H9 (cell line): ENCODE data around the gene RCAN3. TPM values are rescaled to one million over a fixed set of nuclear protein-coding genes. Genes with fewer than 3 reads are reported as not detected.

Source experiments
- DNase-seq: peaks from one replicate; pipeline ENCODE4 v3.0.0-alpha.2; 2017
- H2AFZ ChIP-seq: one replicate; pipeline ENCODE4 v1.6.1; 2013; ENCODE audit warnings: mild to moderate bottlenecking, low read length, control low read depth, moderate library complexity
- H2AK5ac ChIP-seq: 2 replicates; pipeline ENCODE4 v1.6.1; 2013; ENCODE audit warnings: low read length, control low read depth, mixed read lengths; ENCODE audit not compliant: insufficient read length
- H2BK120ac ChIP-seq: one replicate; pipeline ENCODE4 v1.6.1; 2013; ENCODE audit warnings: low read depth, mild to moderate bottlenecking, low read length, control low read depth, inconsistent platforms; ENCODE audit not compliant: poor library complexity, severe bottlenecking
- H2BK12ac ChIP-seq: 2 replicates; pipeline ENCODE4 v1.6.1; 2013; ENCODE audit warnings: low read length, control low read depth, mixed read lengths, low read depth; ENCODE audit not compliant: insufficient read length
- H2BK15ac ChIP-seq: 2 replicates; pipeline ENCODE4 v1.6.1; 2013; ENCODE audit warnings: low read depth, low read length, control low read depth
- H2BK20ac ChIP-seq: one replicate; pipeline ENCODE4 v1.6.1; 2013; ENCODE audit warnings: low read depth, mild to moderate bottlenecking, low read length, control low read depth, inconsistent platforms; ENCODE audit not compliant: poor library complexity, severe bottlenecking
- H2BK5ac ChIP-seq: 2 replicates; pipeline ENCODE4 v1.6.1; 2013; ENCODE audit warnings: low read length, control low read depth, mixed read lengths; ENCODE audit not compliant: insufficient read length
- H3K14ac ChIP-seq: 2 replicates; pipeline ENCODE4 v1.6.1; 2013; ENCODE audit warnings: low read length, control low read depth; ENCODE audit not compliant: insufficient read depth
- H3K18ac ChIP-seq: 2 replicates; pipeline ENCODE4 v1.6.1; 2013; ENCODE audit warnings: low read depth, mild to moderate bottlenecking, mixed read lengths, low read length, control low read depth; ENCODE audit not compliant: insufficient read length
- H3K23ac ChIP-seq: 2 replicates; pipeline ENCODE4 v1.6.1; 2013; ENCODE audit warnings: low read length, control low read depth, mixed read lengths, low read depth; ENCODE audit not compliant: insufficient read length
- H3K23me2 ChIP-seq: 2 replicates; pipeline ENCODE4 v1.6.1; 2013; ENCODE audit warnings: low read depth, mild to moderate bottlenecking, mixed read lengths, low read length, control low read depth; ENCODE audit not compliant: insufficient read length, poor library complexity, severe bottlenecking
- H3K27ac ChIP-seq: 2 replicates; pipeline ENCODE4 v1.5.1; 2013; ENCODE audit warnings: low read length, control low read depth, mixed read lengths, low read depth; ENCODE audit not compliant: insufficient read length
- H3K27me3 ChIP-seq: 2 replicates; pipeline ENCODE4 v1.6.1; 2013; ENCODE audit warnings: low read length, control low read depth, inconsistent platforms; ENCODE audit not compliant: insufficient read depth
- H3K4ac ChIP-seq: 2 replicates; pipeline ENCODE4 v1.6.1; 2013; ENCODE audit warnings: low read depth, mild to moderate bottlenecking, control low read depth, inconsistent platforms, low read length, moderate library complexity
- H3K4me1 ChIP-seq: 2 replicates; pipeline ENCODE4 v1.6.1; 2013; ENCODE audit warnings: low read length, control low read depth, inconsistent platforms; ENCODE audit not compliant: insufficient read depth
- H3K4me2 ChIP-seq: 2 replicates; pipeline ENCODE4 v1.6.1; 2013; ENCODE audit warnings: low read length, control low read depth, mixed read lengths; ENCODE audit not compliant: insufficient read length, insufficient read depth
- H3K56ac ChIP-seq: 2 replicates; pipeline ENCODE4 v1.6.1; 2013; ENCODE audit warnings: low read depth, mild to moderate bottlenecking, mixed read lengths, low read length, control low read depth; ENCODE audit not compliant: insufficient read length
- H3K79me1 ChIP-seq: 2 replicates; pipeline ENCODE4 v1.6.1; 2013; ENCODE audit warnings: low read depth, mild to moderate bottlenecking, moderate library complexity, low read length, control low read depth, inconsistent platforms; ENCODE audit not compliant: insufficient read depth, poor library complexity, severe bottlenecking
- H3K79me2 ChIP-seq: 2 replicates; pipeline ENCODE4 v1.6.1; 2013; ENCODE audit warnings: low read length, control low read depth, inconsistent platforms; ENCODE audit not compliant: insufficient read depth
- H3K9ac ChIP-seq: 2 replicates; pipeline ENCODE4 v1.6.1; 2013; ENCODE audit warnings: low read length, control low read depth, mixed read lengths; ENCODE audit not compliant: insufficient read length; ENCODE audit errors: extremely low read depth
- H3K9me3 ChIP-seq: one replicate; pipeline ENCODE4 v1.6.1; 2013; ENCODE audit warnings: low read depth, low read length, inconsistent platforms; ENCODE audit not compliant: control insufficient read depth
- H3T11ph ChIP-seq: one replicate; pipeline ENCODE4 v1.6.1; 2013; ENCODE audit warnings: mild to moderate bottlenecking, low read length, control low read depth, inconsistent platforms
- H4K20me1 ChIP-seq: one replicate; pipeline ENCODE4 v1.6.1; 2013; ENCODE audit not compliant: control insufficient read depth, insufficient read length, insufficient read depth
- H4K5ac ChIP-seq: 2 replicates; pipeline ENCODE4 v1.6.1; 2013; ENCODE audit warnings: low read depth, mild to moderate bottlenecking, mixed read lengths, low read length, control low read depth; ENCODE audit not compliant: insufficient read length
- H4K8ac ChIP-seq: replicated peaks from 2 replicates; pipeline ENCODE4 v1.6.1; 2013; ENCODE audit warnings: low read length, control low read depth, mixed read lengths, low read depth; ENCODE audit not compliant: insufficient read length
- H4K91ac ChIP-seq: 2 replicates; pipeline ENCODE4 v1.6.1; 2013; ENCODE audit warnings: low read depth, mild to moderate bottlenecking, moderate library complexity, mixed read lengths, low read length, control low read depth; ENCODE audit not compliant: insufficient read length
- H3K27ac Mint-ChIP-seq, 3 experiments: 2 replicates in 2 of 3; 3 replicates in 1 of 3; pipeline ENCODE4 v1.8.0; 2020 to 2021; ENCODE audit warnings: mixed read lengths in 3 of 3, mild to moderate bottlenecking in 1 of 3, moderate library complexity in 1 of 3
- H3K27me3 Mint-ChIP-seq: 2 replicates; pipeline ENCODE4 v1.8.0; 2021; ENCODE audit warnings: low read depth, mild to moderate bottlenecking, moderate library complexity, mixed read lengths
- H3K36me3 Mint-ChIP-seq, 3 experiments: 2 replicates in 2 of 3; 3 replicates in 1 of 3; pipeline ENCODE4 v1.8.0; 2020 to 2021; ENCODE audit warnings: low read depth in 3 of 3, mixed read lengths in 3 of 3; ENCODE audit not compliant: insufficient read depth in 1 of 3
- H3K4me1 Mint-ChIP-seq, 2 experiments: 2 replicates each; pipeline ENCODE4 v1.8.0; 2020; ENCODE audit warnings: mixed read lengths in 2 of 2
- H3K4me3 Mint-ChIP-seq, 2 experiments: 2 replicates in 1 of 2; 3 replicates in 1 of 2; pipeline ENCODE4 v1.8.0; 2020 to 2021; ENCODE audit warnings: mild to moderate bottlenecking in 2 of 2, mixed read lengths in 2 of 2, moderate library complexity in 1 of 2
- H3K9me3 Mint-ChIP-seq, 2 experiments: 2 replicates in 1 of 2; 3 replicates in 1 of 2; pipeline ENCODE4 v1.8.0; 2020; ENCODE audit warnings: mild to moderate bottlenecking in 2 of 2, mixed read lengths in 2 of 2, moderate library complexity in 1 of 2
- CTCF ChIP-seq: fragments of 200-600 bp; sonication (generic); conservative IDR thresholded peaks from 3 replicates; pipeline ENCODE4 v1.8.0; 2021; ENCODE audit warnings: antibody characterized with exemption, mild to moderate bottlenecking
- WGBS: extraction: QIAGEN DNeasy Blood & Tissue Kit; methylation state at CpG from one replicate; pipeline ENCODE4 v1.1.7; 2013; ENCODE audit warnings: missing lambda C conversion rate, low lambda C conversion rate, mixed read lengths; ENCODE audit not compliant: insufficient read length; ENCODE audit errors: extremely low coverage; 5-methylcytosine and 5-hydroxymethylcytosine counted together
- total RNA-seq: library from RNA; stranded (reverse); gene quantifications from 2 replicates; pipeline ENCODE4 v1.2.1, GENCODE V29; 2021

The RCAN3 gene
- total RNA-seq, 1 experiment from 2014 or later: 13.0 TPM

DNA sequence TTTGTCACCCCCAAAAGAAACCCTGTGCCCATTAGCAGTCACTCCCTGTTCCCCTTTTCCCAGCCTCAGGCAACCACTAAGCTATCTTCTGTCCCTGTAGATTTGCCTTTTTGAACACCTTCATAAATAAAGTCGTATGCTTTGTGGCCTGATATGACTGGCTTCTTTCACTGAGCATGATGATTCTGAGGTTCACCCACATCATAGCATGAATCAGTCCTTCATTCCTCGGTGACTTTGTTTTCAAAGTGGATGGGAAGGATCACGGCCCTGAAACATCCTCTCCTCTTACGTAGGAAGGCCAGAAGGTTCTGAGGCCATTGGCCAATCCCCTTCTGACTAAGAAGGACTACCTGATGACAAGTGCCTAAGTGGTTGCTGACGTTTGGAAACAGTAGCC lies 48.0 kb upstream of the RCAN3 start:
- Histone ChIP-seq H3K23ac (no peak overlapping the region), H2BK15ac (no peak overlapping the region), H4K20me1 (no peaks in the 10 kb centered on the region), H3K9ac (no peak overlapping the region), H3K4me2 (no peak overlapping the region), H3K14ac (no peak overlapping the region), H3K27ac (no peak overlapping the region), H2BK120ac (no peak overlapping the region), H2AFZ (no peak overlapping the region), H2BK12ac (no peak overlapping the region), H3K23me2 (no peaks in the 10 kb centered on the region), H4K8ac (no peak overlapping the region), H4K5ac (no peak overlapping the region), H3T11ph (no peak overlapping the region), H3K18ac (no peak overlapping the region), H3K79me1 (no peaks in the 10 kb centered on the region), H2BK20ac (no peak overlapping the region), H2BK5ac (no peak overlapping the region), H3K56ac (no peak overlapping the region), H4K91ac (no peak overlapping the region), H3K79me2 (no peaks in the 10 kb centered on the region), H3K4ac (no peak overlapping the region), H3K27me3 (no peaks in the 10 kb centered on the region), H3K9me3 (no peaks in the 10 kb centered on the region), H3K4me1 (no peaks in the 10 kb centered on the region), H2AK5ac (no peak overlapping the region)
- Mint-ChIP-seq H3K27ac (no peak overlapping the region; a peak in 1 of 7 replicates), H3K36me3 (peaks cover 0 to 4% (median 4%) of the 10 kb centered on the region in 3 experiments; a peak in 1 of 7 replicates), H3K4me3 (no peak overlapping the region), H3K9me3 (no peaks in the 10 kb centered on the region), H3K4me1 (peaks cover 0 to 4% of the 10 kb centered on the region in 2 experiments; a peak in 1 of 4 replicates), H3K27me3 (no peaks in the 10 kb centered on the region)
- no peak for DNase-seq
- no CpG with 5 or more reads among the region's 5 CpGs for WGBS
- TF ChIP-seq CTCF: no peak
